ENCODE measurements around the gene HADH.

Gene HADH

GRCh38 chr4:107994894-107995293 is 5.2 kb downstream of the HADH start:
- in situ Hi-C loops (cut with MboI; ENCODE audit: low sequenced_read_pairs): no loop called here

DNA sequence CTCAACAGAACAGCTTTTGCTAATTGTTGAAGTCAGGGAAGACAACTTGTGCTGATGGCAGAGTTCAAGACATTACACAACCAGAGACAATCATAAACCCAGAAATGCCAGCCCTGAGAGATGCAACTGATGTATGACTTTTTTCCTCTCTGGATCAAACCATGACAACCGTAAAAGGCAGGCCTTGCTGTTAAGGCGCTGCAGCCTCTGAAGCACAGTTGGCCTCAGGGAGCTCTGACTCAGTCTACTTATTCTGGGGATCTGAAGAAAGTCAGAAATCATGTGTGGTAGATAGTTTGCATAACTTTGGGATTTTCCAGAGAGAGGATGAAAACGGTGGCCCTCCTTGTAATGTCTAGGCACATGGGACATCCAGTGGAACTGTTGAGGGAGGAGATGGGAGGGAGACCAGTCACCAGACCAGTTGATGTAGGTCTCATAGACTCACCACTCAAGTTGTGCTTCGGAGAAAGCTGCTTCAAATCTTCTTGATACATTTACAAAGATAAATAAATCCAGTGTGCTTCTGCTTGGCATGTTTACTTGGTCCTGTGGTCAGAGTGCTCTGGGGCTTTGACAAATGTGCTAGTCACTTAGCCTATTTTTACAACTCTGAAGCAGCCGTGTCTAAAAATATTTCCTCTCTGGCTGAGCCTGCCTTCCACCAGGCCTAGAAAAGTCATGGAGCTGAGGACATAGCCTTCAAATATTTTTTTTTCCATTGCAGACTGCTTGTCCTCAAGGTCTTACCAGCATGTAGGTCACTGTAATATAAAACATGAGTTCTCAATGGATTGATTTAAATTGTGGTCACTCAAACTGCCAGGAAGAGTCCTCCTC is 7.5 kb downstream of the HADH start:
- in situ Hi-C loops (cut with MboI; ENCODE audit: low sequenced_read_pairs): no loop called here

- in situ Hi-C loops (cut with MboI; ENCODE audit: low sequenced_read_pairs): no loop called here
These were observed 8.1 kb downstream of the HADH start for GRCh38 chr4:107997794-107998193.

- in situ Hi-C loops (cut with MboI; ENCODE audit: low sequenced_read_pairs): loop anchor here (25.0 kb wide), 1 partner anchor 562 kb away; no protein-coding TSS in a partner anchor
These were observed 10.3 kb downstream of the HADH start for GRCh38 chr4:107999932-108000539.

DNA sequence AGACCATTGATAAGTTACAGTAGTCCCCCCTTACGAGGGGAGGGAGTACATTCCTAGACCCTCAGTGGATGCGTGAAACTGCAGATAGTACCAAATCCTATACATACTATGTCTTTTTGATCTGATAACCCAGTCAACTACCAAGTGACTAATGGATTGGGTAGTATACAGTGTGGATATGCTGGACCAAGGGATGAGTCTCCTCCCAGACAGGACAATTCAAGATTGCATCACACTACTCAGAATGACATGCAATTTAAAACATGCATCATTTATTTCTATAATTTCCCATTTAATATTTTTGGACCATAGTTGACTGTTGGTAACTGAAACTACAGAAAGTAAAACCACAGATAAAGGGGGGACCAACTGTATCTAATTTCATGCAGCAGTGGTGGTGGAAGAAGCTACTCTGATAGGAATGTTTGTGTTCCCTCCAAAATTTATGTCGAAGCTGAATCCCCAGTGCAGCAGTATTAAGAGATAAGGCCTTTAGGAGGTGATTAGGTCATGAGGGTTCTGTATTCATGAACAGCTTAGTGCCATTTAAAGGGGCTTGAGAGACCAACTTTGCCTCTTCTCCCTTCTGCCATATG is 11.9 kb downstream of the HADH start:
- in situ Hi-C loops (cut with MboI; ENCODE audit: low sequenced_read_pairs): loop anchor here (25.0 kb wide), 1 partner anchor 561 kb away; no protein-coding TSS in a partner anchor

DNA sequence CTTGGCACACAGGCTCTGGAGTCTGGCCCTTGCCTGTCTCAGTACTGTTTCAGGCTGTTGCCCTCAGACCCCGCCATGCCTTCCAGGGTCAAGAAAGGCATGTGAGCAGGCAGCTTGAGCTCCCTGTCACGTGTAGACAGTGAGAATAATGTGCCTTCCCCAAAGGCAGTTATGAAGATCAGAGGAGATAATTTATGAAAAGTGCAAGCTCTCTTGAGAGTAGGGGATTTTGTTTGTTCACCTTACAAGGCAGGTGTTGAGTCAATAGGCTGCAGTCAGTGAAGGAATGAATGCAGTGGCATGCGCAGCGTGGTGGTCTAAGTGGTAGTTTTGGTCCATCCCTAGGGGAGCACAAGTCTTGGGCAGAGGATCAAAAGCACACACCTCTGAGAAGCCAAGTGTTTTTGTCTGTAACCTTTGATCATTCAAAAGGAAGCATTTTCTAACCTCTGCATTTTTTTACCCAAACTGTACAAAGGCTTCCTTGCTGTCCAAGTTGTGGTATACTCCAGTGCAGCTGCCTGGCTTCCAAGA is 14.4 kb downstream of the HADH start:
- in situ Hi-C loops (cut with MboI; ENCODE audit: low sequenced_read_pairs): loop anchor here (25.0 kb wide), 1 partner anchor 558 kb away; no protein-coding TSS in a partner anchor

GRCh38 chr4:108004646-108005045 is 15.0 kb downstream of the HADH start:
- in situ Hi-C loops (cut with MboI; ENCODE audit: low sequenced_read_pairs): loop anchor here (25.0 kb wide), 1 partner anchor 558 kb away; no protein-coding TSS in a partner anchor

DNA sequence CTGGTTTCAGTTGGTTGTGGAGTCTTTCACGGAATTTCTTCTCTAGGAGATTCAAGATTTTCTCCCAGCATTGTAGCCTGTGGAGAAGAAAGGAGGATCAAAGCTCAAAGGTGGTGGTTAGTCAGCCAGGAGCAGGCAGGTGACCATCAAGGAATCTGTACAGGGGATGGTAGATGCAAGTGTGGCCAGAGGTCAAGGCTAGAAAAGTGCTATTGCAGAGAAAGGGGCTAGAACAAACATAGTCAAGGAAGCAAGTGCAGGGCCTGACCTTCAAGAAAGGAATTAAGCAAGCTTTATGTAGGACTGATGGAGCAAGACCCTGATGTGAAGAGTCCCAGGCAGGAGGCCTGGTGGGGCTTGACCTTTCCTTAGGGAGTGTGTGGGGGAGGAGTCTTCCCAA is 16.1 kb downstream of the HADH start:
- in situ Hi-C loops (cut with MboI; ENCODE audit: low sequenced_read_pairs): loop anchor here (25.0 kb wide), 1 partner anchor 556 kb away; no protein-coding TSS in a partner anchor

DNA sequence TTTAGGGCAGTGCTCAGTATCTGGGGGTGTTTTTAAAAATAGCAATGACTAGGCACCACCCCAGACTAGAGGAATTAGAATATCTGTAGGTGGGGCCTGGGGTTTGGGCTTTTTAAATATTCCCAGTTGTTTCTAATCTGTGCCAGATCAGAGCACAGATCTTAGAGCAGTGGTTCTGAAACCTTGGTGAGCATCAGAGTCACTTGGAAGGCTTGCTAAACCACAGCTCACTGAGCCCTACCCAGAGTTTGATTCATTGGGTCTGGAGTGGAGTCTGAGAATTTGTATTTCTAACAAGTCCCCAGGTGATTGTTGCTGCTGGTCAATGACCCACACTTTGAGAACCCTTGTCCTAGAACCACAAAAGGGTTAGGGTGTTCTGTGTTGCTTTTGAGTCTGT is 16.7 kb downstream of the HADH start:
- in situ Hi-C loops (cut with MboI; ENCODE audit: low sequenced_read_pairs): loop anchor here (25.0 kb wide), 1 partner anchor 556 kb away; no protein-coding TSS in a partner anchor

DNA sequence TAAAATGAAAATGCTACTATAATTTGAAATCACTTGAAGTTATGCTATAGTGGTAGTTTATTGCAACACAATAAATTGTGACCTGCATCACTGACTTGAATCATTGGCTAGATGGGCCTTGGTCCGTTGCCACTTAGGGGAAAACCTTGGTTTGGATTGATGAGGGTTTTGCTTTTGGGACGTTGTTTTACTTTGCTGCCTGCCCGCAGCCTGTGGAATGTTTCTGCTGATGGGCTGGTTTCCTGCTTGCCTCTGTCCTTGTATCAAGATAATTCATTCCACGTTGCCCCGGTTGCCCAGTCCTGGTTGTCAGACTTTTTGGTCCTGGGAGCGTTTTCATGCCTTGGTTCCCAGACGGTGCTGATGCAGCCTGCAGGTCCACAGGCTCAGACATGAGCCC is 18.3 kb downstream of the HADH start:
- in situ Hi-C loops (cut with MboI; ENCODE audit: low sequenced_read_pairs): loop anchor here (25.0 kb wide), 1 partner anchor 554 kb away; no protein-coding TSS in a partner anchor

DNA sequence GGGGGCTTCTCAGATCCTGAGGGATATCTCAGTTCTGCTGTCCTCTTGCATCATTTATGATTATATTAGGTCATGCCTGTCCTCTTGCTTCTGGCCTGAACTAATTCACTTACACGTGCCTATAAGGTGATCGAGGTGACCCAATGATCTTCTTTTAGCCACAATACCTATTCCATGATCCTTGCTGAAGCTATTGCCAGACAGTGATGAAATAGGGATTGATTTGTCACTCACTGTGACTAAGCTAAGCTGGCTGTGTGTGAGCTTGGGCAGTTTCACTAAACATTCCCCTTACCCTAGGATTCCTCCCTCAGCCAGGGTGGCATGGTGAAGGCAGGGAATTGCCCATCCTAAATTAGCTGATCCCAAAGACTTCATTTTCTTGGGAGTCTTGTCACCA is 19.0 kb downstream of the HADH start:
- in situ Hi-C loops (cut with MboI; ENCODE audit: low sequenced_read_pairs): loop anchor here (25.0 kb wide), 1 partner anchor 554 kb away; no protein-coding TSS in a partner anchor

DNA sequence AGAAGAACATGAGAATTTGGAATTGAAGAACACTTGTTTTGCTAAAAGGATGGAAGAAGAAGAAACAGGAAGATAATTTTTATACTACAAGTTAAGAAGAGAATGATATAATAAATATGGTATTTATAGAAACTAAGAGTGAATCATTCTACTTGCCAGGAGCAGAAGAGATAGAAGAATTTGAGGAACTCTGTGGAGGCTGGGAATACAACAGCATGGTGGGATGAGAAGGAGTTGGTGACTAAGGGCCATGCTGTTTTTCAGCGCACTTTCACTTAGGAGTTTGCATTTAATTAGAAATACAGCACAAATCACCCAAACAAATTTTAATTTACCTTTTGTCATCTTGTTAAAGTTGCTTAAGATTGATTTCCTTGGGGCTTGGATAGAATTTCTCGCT is 20.5 kb downstream of the HADH start:
- in situ Hi-C loops (cut with MboI; ENCODE audit: low sequenced_read_pairs): loop anchor here (25.0 kb wide), 1 partner anchor 552 kb away; no protein-coding TSS in a partner anchor

DNA sequence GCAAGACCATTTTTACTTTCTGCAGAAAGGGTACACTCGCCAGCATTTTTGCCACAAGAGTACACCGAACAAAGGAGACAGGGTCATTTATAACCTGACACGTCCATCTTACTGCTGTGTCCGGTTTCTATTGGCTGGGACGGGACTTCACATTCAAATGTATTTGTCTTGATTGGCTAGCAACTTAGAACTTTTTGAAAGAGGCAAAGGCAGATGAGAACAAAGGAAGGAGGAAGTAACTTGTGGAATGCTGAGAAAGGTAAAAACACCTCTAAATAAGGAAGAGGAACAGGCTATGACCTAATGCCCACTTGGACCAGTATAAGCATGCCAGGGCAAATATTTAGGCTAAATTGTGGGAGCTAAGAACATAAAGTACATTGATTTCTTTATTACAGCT is 22.7 kb downstream of the HADH start:
- in situ Hi-C loops (cut with MboI; ENCODE audit: low sequenced_read_pairs): loop anchor here (25.0 kb wide), 1 partner anchor 550 kb away; no protein-coding TSS in a partner anchor

- in situ Hi-C loops (cut with MboI; ENCODE audit: low sequenced_read_pairs): loop anchor here (25.0 kb wide), 1 partner anchor 549 kb away; no protein-coding TSS in a partner anchor
These were observed 23.6 kb downstream of the HADH start for GRCh38 chr4:108013327-108013726.

GRCh38 chr4:108013955-108014354 is 24.3 kb downstream of the HADH start:
- in situ Hi-C loops (cut with MboI; ENCODE audit: low sequenced_read_pairs): loop anchor here (25.0 kb wide), 1 partner anchor 548 kb away; no protein-coding TSS in a partner anchor

GRCh38 chr4:108018040-108018883 is 28.6 kb downstream of the HADH start:
- in situ Hi-C loops (cut with MboI; ENCODE audit: low sequenced_read_pairs): loop anchor here (25.0 kb wide), 1 partner anchor 544 kb away; no protein-coding TSS in a partner anchor

DNA sequence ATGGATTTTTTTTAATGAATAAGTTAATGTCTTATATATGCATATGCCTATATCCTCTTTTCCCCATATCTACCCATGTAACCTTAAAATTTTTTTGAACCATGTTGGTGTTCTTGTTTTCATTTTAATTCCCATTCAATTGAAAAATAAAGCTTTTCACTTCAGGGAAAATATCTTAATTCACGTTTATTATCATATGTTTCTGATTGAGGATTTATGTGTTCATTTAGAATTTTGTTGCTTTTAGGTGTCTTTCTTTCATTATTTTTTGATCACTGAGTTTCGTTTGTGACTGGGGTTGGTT is 29.1 kb downstream of the HADH start:
- in situ Hi-C loops (cut with MboI; ENCODE audit: low sequenced_read_pairs): loop anchor here (25.0 kb wide), 1 partner anchor 543 kb away; no protein-coding TSS in a partner anchor

GRCh38 chr4:108024085-108024877 is 34.6 kb downstream of the HADH start:
- in situ Hi-C loops (cut with MboI; ENCODE audit: low sequenced_read_pairs): loop anchor here (25.0 kb wide), 1 partner anchor 538 kb away; no protein-coding TSS in a partner anchor

DNA sequence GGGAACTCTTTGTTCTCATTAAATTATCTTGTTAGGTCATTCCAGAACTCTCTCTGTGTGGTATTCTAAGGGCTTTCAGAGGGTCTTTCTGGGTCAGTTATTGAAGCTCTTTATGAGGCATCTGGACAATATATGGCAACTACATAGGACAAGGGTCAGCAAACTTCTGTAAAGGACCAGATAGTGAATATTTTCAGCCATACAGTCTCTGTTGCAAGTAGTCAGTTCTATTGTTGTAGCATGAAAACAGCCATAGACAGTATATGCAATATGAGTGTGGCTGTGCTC is 35.1 kb downstream of the HADH start:
- in situ Hi-C loops (cut with MboI; ENCODE audit: low sequenced_read_pairs): loop anchor here (25.0 kb wide), 1 partner anchor 537 kb away; no protein-coding TSS in a partner anchor
